ENCODE measurements around the gene SHANK3. TPM values are rescaled to one million over a fixed set of nuclear protein-coding genes. Genes with fewer than 3 reads are reported as not detected.

Gene SHANK3
- total RNA-seq, 2 experiments from 2014 or later, result 0.15 TPM; not detected in 1

- DNase-seq (ENCODE audit: low spot score), result no peak
- ChIA-PET POLR2A (no interaction called here), CTCF (ENCODE audit: unreplicated experiment) (no interaction called here)
- no peak overlapping the region for H3K27ac ChIP-seq (ENCODE audit: low read depth, low read length, poor library complexity, severe bottlenecking)
- H3K4me2 ChIP-seq (ENCODE audit: low read length), result no peak overlapping the region
- no peaks in the 10 kb centered on the region for H3K36me3 ChIP-seq (ENCODE audit: insufficient read depth, low read length)
- peaks cover 17% of the 10 kb centered on the region for H3K4me1 ChIP-seq (ENCODE audit: insufficient read depth, low read length, poor library complexity, severe bottlenecking)
- H2AFZ ChIP-seq (ENCODE audit: low read length), result no peak overlapping the region
- H3K4me3 ChIP-seq (ENCODE audit: low read depth, low read length, poor library complexity, severe bottlenecking), result no peak overlapping the region
- TF ChIP-seq EZH2phosphoT487 (IDR thresholded peaks at IDR 0.05; ENCODE audit: borderline replicate concordance, low read depth, low read length), result no peak
- no peak for TF ChIP-seq CTCF (conservative IDR thresholded peaks at IDR 0.05; ENCODE audit: low read length)
- no peaks in the 10 kb centered on the region for H3K79me2 ChIP-seq (ENCODE audit: insufficient read depth, low read depth, low read length)
- no peaks in the 10 kb centered on the region for H3K9me3 ChIP-seq (ENCODE audit: low read length)
- intact Hi-C loops (cut with micrococcal nuclease; ENCODE audit: unreplicated experiment), result no loop called here
- BruUV-seq (replicated peaks), result no TSS peak
- H3K9me2 ChIP-seq (ENCODE audit: insufficient read depth, low read length), result no peaks in the 10 kb centered on the region
- H4K20me1 ChIP-seq (ENCODE audit: insufficient read depth, low read length), result no peaks in the 10 kb centered on the region
Measured at GRCh38 chr22:50721257-50721844, 48.7 kb downstream of the SHANK3 start.

GRCh38 chr22:50722048-50722701, 49.6 kb downstream of the SHANK3 start:
- CTCF ChIA-PET (ENCODE audit: unreplicated experiment), result no interaction called here

More at GRCh38 chr22:50722048-50722701, 49.6 kb downstream of the SHANK3 start:
- POLR2A ChIA-PET, result no interaction called here
- Histone ChIP-seq H3K9me3 (ENCODE audit: low read length) (no peaks in the 10 kb centered on the region), H3K9me2 (ENCODE audit: insufficient read depth, low read length) (no peaks in the 10 kb centered on the region), H3K79me2 (ENCODE audit: insufficient read depth, low read depth, low read length) (no peaks in the 10 kb centered on the region), H4K20me1 (ENCODE audit: insufficient read depth, low read length) (no peaks in the 10 kb centered on the region), H3K27ac (ENCODE audit: low read depth, low read length, poor library complexity, severe bottlenecking) (no peak overlapping the region), H2AFZ (ENCODE audit: low read length) (no peak overlapping the region), H3K4me3 (ENCODE audit: low read depth, low read length, poor library complexity, severe bottlenecking) (no peak overlapping the region), H3K4me1 (ENCODE audit: insufficient read depth, low read length, poor library complexity, severe bottlenecking) (peaks cover 17% of the 10 kb centered on the region), H3K36me3 (ENCODE audit: insufficient read depth, low read length) (no peaks in the 10 kb centered on the region), H3K4me2 (ENCODE audit: low read length) (no peak overlapping the region)
- DNase-seq (ENCODE audit: low spot score), result no peak
- no TSS peak for BruUV-seq (replicated peaks)
- no peak for TF ChIP-seq EZH2phosphoT487 (IDR thresholded peaks at IDR 0.05; ENCODE audit: borderline replicate concordance, low read depth, low read length)
- no peak for TF ChIP-seq CTCF (conservative IDR thresholded peaks at IDR 0.05; ENCODE audit: low read length)
- intact Hi-C loops (cut with micrococcal nuclease; ENCODE audit: unreplicated experiment), result no loop called here

Small RNA genes lying within 50 kb of the gene (small RNA-seq; reads per million reads assigned to genes)
- gene RF00019, result not detected
- not detected for gene RNU6-409P

Other genes with a start within 250 kb of the SHANK3 start
- 134 and 177 TPM in 2 replicates for gene SBF1, start 197.8 kb upstream of the SHANK3 start, total RNA-seq (2014; rRNA removed; shearing (Covaris generic))
- 160 and 181 TPM in 2 replicates for gene SBF1, start 197.8 kb upstream of the SHANK3 start, total RNA-seq (2022)
- 2.7 and 4.3 TPM in 2 replicates for gene ADM2, start 191.3 kb upstream of the SHANK3 start, total RNA-seq (2014; rRNA removed; shearing (Covaris generic))
- gene ADM2, start 191.3 kb upstream of the SHANK3 start, total RNA-seq (2022), result 7.0 and 7.9 TPM in 2 replicates
- not detected in 2 replicates for gene MIOX, start 186.0 kb upstream of the SHANK3 start, total RNA-seq (2014; rRNA removed; shearing (Covaris generic))
- gene MIOX, start 186.0 kb upstream of the SHANK3 start, total RNA-seq (2022), result 0.53 and 0.74 TPM in 2 replicates
- gene LMF2, start 165.1 kb upstream of the SHANK3 start, total RNA-seq (2014; rRNA removed; shearing (Covaris generic)), result 37.8 and 50.7 TPM in 2 replicates
- 49.2 and 49.8 TPM in 2 replicates for gene LMF2, start 165.1 kb upstream of the SHANK3 start, total RNA-seq (2022)
- gene NCAPH2, start 164.6 kb upstream of the SHANK3 start, total RNA-seq (2014; rRNA removed; shearing (Covaris generic)), result 129 and 151 TPM in 2 replicates
- 124 and 126 TPM in 2 replicates for gene NCAPH2, start 164.6 kb upstream of the SHANK3 start, total RNA-seq (2022)
- gene SCO2, start 147.2 kb upstream of the SHANK3 start, total RNA-seq (2014; rRNA removed; shearing (Covaris generic)), result 2.7 and 4.9 TPM in 2 replicates
- 3.9 and 4.1 TPM in 2 replicates for gene SCO2, start 147.2 kb upstream of the SHANK3 start, total RNA-seq (2022)
- gene TYMP, start 142.8 kb upstream of the SHANK3 start, total RNA-seq (2014; rRNA removed; shearing (Covaris generic)), result 3.9 and 6.3 TPM in 2 replicates
- 3.8 and 4.0 TPM in 2 replicates for gene TYMP, start 142.8 kb upstream of the SHANK3 start, total RNA-seq (2022)
- 0.08 and 0.25 TPM in 2 replicates for gene KLHDC7B, start 126.9 kb upstream of the SHANK3 start, total RNA-seq (2014; rRNA removed; shearing (Covaris generic))
- gene KLHDC7B, start 126.9 kb upstream of the SHANK3 start, total RNA-seq (2022), result 0.31 and 0.46 TPM in 2 replicates
- gene SYCE3, start 109.9 kb upstream of the SHANK3 start, total RNA-seq (2014; rRNA removed; shearing (Covaris generic)), result not detected in 2 replicates
- not detected in 2 replicates for gene SYCE3, start 109.9 kb upstream of the SHANK3 start, total RNA-seq (2022)
- gene CPT1B, start 94.4 kb upstream of the SHANK3 start, total RNA-seq (2014; rRNA removed; shearing (Covaris generic)), result 92.6 and 101 TPM in 2 replicates
- gene CPT1B, start 94.4 kb upstream of the SHANK3 start, total RNA-seq (2022), result 138 and 162 TPM in 2 replicates
- gene CHKB, start 90.0 kb upstream of the SHANK3 start, total RNA-seq (2014; rRNA removed; shearing (Covaris generic)), result 83.8 and 85.8 TPM in 2 replicates
- 100 and 110 TPM in 2 replicates for gene CHKB, start 90.0 kb upstream of the SHANK3 start, total RNA-seq (2022)
- gene MAPK8IP2, start 72.0 kb upstream of the SHANK3 start, total RNA-seq (2014; rRNA removed; shearing (Covaris generic)), result 0.54 and 0.62 TPM in 2 replicates
- 1.5 and 2.2 TPM in 2 replicates for gene MAPK8IP2, start 72.0 kb upstream of the SHANK3 start, total RNA-seq (2022)
- gene ARSA, start 44.7 kb upstream of the SHANK3 start, total RNA-seq (2014; rRNA removed; shearing (Covaris generic)), result 20.1 and 31.6 TPM in 2 replicates
- gene ARSA, start 44.7 kb upstream of the SHANK3 start, total RNA-seq (2022), result 34.4 and 34.8 TPM in 2 replicates
- gene ACR, start 65.4 kb downstream of the SHANK3 start, total RNA-seq (2014; rRNA removed; shearing (Covaris generic)), result not detected in 2 replicates
- not detected in 2 replicates for gene ACR, start 65.4 kb downstream of the SHANK3 start, total RNA-seq (2022)
- gene RABL2B, start 110.8 kb downstream of the SHANK3 start, total RNA-seq (2014; rRNA removed; shearing (Covaris generic)), result 7.6 and 13.9 TPM in 2 replicates
- 26.0 and 26.2 TPM in 2 replicates for gene RABL2B, start 110.8 kb downstream of the SHANK3 start, total RNA-seq (2022)

All from OCI-LY7 (cell line).